Tibial nerve (tissue), 4 donors: ENCODE data around the gene CACNA1S.

Experiments
- CTCF ChIP-seq, 5 experiments: fragments of 200-600 bp in 3 of 5; fragments of 450-650 bp in 2 of 5; sonication (generic) in 3 of 5; IDR thresholded peaks; one replicate each; pipeline ENCODE4 v1.5.1; 2016 to 2019; ENCODE audit warnings: antibody characterized with exemption in 5 of 5, mild to moderate bottlenecking in 3 of 5, moderate library complexity in 2 of 5
- EP300 ChIP-seq, 2 donors: sonication (generic); formaldehyde crosslinking; IDR thresholded peaks; one replicate each; pipeline ENCODE4 v1.6.1; 2017; ENCODE audit warnings: antibody characterized with exemption in 2 of 2, mild to moderate bottlenecking in 1 of 2
- POLR2A ChIP-seq, 2 donors: fragments of 450-650 bp; IDR thresholded peaks; one replicate each; pipeline ENCODE4 v1.6.1; 2017; ENCODE audit warnings: antibody characterized with exemption in 2 of 2, mild to moderate bottlenecking in 2 of 2, moderate library complexity in 2 of 2

GRCh38 chr1:201111672-201112071 is 554 bp downstream of the CACNA1S start:
- TF ChIP-seq CTCF (IDR thresholded peaks at IDR 0.05) (no peak), POLR2A (IDR thresholded peaks at IDR 0.05) (no peak), EP300 (IDR thresholded peaks at IDR 0.05) (no peak)
